OCI-M1 (cell line): ENCODE measurements around the gene TSC1.

Experiments used
- DNase-seq: peaks from one replicate; lab custom pipeline; 2025; lab: John Stamatoyannopoulos, UW

TSC1 gene

DNA sequence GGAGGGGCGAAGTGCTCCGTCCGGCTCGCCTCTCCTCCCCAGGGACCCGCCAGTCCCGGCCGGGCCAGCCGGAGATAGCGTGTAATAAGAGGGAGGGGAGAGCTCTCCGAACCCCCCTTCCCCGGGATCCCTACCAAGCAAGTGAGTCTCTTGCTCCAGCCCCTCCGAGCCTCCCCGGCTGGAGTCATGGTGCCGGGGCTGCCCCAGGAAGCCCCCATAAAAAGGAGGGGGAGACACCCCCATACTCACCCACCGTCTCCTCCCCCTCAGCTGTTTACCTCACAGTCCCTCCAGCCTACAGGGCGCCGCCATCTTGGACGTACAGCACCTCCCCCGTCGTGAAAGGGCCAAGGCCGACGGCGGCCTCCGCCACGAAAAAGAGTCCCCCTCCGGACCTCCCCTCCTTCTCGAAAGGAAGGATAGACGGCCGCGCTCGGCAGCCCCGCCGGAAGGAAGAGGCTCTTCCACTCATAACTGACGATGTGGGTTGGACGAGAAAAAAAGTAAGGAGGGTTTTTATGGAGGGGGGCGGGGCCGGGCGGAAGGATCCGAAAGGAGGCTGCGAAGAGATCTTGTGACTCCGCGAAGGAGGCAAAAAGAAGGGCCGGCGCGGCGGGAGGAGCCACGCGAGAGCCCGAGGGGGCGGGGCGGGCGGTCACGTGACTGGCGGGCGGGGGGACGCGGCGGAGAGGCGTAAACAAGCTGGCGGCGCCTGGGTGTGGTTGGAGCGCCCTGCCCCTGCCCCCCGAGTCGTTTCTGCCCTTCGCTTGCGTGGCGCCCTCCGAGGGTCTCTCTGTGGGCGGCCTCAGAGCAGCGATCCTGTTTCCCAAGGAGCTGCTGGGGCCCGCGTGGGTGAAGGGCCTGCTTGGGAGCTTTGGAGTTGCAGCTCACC lies at the start of gene TSC1:
Gene TSC1 (minus strand): TSS at position 323 of the 892 bp plus-strand sequence. CDS start 15,744 bp downstream, outside the sequence.
- DNase-seq = peak; percentile 95

DNA sequence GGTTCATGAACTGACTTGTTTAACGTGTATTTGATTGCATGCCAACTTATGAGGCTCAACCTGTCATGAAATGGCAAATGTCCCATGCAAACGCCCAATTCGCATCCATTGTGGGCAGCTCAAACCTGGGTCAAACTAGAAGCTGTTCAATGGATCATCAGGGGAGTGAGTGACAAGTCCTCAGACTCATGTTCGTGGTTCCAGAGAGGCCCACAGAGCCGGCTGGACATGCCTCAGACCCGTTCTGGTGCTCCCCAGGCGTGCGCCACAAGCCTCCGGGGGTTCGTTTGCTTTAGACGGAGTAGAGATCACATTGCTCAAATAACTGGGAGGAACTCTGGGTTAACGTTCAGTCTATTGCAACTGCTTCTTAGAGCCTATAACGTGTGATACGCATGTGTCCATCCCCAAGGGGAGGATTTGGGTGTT lies 49.1 kb upstream of the TSC1 start:
- peak; percentile 24 for DNase-seq

DNA sequence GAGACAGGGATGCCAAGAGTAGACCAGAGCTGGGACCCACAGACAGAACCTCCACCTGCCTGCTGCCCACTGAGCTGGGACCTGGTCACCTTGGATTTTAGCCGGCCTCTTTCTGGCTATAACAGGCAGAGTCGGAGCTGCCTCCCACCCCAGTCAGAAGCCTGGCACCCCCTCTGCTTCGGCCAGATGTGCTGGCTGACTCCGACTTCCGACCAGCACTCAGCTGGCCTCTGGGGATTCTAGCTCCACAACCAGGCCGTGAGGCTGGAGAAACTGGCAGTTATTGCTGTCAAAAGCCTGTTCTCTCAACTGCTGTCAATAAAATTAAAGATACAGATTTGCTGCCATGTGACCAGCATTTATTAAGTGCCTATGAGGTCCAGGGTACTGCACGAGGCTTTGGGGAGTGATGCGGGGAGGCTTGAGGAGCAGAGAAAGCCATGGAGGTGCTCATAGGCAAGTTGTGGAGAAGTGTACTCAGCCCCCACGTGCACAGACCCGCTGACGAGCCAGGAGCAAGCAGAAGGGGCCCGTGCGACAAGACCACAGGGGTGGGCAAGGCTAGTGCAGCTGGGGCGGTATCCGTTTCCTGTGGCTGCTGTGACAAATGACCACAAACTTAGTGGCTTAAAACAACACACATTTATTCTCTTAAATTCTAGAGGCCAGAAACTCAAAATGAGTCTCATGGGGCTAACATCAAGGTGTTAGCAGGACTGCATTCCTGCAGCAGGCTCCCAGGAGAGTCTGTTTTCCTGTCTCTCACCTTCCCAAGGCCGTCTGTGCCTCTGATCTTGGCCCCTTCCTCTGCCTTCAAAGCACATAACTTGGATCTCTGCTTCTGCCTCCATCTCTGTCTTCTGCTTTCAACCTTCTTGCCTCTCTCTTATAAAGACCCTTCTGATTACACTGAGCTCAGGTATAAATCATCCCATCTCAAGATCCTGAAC lies 47.2 kb upstream of the TSC1 start:
- no peak for DNase-seq

DNA sequence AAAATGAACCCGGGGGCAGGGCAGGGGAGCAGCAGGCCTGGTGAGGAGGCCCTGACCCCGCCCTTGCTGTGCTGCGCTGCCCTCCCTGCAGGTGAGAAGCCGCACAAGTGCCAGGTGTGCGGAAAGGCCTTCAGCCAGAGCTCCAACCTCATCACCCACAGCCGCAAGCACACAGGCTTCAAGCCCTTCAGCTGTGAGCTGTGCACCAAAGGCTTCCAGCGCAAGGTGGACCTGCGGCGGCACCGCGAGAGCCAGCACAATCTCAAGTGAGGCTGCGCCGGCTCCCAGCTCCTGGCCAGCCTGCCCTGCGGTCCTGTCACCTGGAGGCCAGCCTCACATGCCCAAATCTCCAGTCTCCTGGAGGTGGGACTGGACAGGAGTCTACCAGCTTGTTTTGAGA lies 46.4 kb upstream of the TSC1 start:
- DNase-seq = no peak

DNA sequence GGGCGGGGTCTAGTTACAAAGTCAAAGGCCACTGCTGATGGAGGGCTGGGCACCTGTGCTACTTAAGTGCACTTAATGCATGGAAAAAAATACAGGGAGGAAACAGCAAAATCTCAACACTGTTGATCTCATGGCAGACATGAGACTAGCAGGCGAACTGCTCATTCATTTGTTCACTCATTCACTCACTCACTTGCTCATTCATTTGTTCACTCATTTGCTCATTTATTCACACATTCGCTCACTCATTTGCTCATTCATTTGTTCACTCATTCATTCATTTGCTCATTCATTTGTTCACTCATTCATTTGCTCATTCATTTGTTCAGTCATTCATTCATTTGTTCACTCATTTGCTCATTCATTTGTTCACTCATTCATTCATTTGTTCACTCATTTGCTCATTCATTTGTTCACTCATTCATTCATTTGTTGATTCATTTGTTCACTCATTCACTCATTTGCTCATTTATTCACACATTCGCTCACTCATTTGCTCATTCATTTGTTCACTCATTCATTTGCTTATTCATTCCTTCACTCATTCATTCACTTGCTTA lies 45.7 kb upstream of the TSC1 start:
- DNase-seq = peak; percentile 12

DNA sequence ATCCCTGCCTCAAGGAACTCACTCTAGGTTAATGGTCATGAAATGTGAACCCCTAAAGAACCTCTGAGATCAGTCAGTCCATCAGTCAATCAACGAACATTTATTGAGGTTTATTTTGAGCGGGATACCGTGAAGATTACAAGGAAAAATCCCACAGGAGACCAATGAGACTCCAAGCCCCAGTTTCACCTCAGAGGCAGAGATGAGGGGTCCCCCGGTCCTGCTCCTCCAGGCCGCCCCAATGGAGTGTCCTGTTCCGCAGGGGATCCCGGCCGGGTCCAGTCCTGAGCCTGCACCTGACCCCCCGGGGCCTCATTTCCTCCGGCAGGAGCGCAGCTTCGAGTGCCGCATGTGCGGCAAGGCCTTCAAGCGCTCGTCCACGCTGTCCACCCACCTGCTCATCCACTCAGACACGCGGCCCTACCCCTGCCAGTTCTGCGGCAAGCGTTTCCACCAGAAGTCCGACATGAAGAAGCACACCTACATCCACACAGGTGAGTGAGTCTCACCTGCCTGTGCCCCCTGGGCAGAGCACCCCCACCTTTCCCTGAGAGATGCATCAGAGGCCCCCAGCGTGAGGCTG lies 45.1 kb upstream of the TSC1 start:
- DNase-seq = no peak

DNA sequence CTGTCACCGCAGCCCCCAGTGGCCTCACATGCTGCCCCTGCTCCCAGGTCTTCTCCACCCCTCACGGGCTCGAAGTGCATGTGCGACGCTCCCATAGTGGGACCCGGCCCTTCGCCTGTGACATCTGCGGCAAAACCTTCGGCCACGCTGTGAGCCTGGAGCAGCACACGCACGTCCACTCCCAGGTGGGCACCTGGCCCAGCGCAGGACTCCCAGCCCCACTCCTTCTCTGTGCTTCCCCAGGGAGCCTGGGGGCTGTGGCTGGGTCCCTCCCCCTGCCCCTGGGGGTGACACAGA lies 44.5 kb upstream of the TSC1 start:
- DNase-seq = no peak

DNA sequence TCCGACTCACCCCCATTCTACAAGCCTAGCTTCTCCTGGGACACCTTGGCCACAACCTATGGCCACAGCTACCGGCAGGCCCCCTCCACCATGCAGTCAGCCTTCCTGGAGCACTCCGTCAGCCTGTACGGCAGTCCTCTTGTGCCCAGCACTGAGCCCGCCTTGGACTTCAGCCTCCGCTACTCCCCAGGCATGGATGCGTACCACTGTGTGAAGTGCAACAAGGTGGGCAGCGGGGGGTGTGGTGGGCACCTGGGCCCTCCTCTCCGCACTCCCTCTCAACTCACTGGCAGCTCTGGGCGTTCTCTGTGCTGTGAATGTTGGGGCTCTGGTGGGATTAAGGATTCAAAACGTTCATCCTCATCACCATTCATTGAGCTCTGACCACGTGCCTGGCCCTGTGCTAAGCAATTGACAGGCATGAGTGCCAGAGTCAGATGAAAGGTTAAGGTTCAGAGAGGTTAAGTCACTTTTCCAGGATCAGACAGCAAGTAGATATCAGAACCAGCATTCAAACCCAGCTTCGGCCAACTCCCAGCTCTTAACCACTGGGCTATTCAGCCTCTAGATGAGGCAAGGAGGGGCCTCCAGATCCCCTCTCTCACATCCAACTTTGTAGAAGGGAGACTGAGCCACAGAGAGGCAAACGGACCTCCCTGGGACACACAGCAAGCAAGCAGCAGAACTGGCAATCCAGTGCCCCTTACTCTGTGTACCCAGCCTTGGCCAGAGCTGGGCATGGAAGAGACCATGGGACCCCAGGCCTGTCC lies 44.0 kb upstream of the TSC1 start:
- DNase-seq = no peak

DNA sequence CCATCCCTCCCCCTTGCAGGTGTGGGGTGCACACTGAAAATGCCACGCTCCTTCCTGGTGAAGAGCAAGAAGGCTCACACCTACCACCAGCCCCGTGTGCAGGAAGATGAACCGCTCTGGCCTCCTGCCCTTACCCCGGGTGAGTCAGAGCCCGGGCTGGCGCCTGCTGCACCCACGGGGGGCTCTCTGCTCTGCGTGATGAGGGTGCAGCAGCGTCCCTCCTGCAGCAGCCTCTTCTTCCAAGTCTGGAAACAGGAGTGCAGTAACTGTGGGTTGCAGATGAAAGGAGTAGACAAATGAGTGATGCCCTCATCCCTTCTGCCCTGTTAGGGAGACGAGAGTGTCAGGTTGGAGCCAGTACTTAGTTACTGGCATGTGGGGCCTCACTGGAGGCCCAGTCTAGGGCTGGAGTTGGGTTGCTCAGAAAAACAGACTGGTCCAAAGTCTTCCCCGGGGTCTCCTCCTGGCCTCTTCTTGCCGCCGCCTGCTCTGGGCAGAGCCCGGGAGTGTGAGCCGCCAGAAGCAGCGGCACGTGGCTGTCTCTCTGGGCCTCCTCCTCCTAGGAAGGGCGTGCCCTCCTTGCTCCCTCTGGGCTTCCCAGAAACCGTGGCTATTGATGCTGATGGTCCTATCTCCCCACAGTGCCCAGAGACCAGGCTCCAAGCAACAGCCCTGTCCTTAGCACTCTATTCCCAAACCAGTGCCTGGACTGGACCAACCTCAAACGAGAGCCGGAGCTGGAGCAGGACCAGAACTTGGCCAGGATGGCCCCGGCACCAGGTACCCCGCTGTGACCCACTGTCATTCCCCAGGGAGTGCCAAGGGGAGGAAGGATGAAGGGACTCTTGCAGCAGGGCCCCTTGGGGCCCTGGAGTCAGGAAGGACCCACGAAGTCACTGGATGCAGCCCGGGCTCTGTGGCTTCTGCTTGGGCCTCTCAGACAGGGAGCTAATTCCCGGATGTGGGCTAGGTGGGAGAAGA lies 42.5 kb upstream of the TSC1 start:
- DNase-seq = no peak

DNA sequence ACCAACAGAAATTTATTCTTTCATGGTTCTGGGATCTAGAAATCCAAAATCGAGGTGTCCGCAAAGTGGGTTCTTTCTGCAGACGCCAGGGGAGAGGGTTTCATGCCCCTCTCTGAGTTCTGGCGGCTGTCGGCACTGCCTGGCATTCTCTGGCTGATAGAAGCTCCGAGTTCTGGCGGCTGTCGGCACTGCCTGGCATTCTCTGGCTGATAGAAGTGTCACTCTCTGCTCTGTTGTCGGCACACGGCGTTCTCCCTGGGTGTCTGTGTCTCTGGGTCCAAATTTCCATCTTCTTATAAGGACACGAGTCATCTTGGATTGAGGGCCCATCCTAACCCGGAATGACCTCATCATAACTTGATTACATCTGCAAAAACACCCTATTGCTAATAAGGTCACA lies 41.7 kb upstream of the TSC1 start:
- no peak for DNase-seq

DNA sequence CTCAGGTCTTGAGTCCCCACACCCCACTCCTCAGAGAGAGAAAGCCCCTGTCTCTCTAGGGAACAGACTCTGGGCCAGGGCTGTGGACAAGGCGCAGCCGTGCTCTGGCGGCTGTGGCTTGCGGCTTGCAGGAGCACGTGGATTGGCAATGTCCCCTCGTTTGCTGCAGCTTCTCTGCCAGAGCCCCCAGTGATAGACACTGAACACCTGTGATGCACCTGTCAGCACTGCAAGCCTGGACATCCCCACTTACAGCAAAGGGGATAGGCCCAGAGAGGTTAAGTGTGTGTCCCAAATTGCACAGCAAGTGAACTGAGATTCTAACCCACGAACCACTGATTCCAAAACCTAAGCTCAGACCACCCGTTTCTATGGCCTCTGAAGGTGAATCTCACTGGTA lies 41.1 kb upstream of the TSC1 start:
- DNase-seq = no peak

DNA sequence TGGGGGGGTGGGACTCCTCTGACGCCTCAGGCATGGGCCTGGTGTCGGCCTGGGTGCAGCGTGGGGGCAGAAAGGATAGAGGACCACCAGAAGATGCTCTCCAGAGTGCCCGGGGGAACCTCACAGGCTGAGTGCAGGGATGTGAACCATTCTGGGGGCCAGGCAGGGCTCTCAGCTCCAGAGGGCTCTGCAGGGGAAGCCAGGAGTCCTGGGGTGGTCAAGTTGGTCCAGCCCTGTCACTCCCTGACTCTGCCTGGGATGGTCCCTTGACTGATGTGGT lies 40.6 kb upstream of the TSC1 start:
- DNase-seq = no peak

DNA sequence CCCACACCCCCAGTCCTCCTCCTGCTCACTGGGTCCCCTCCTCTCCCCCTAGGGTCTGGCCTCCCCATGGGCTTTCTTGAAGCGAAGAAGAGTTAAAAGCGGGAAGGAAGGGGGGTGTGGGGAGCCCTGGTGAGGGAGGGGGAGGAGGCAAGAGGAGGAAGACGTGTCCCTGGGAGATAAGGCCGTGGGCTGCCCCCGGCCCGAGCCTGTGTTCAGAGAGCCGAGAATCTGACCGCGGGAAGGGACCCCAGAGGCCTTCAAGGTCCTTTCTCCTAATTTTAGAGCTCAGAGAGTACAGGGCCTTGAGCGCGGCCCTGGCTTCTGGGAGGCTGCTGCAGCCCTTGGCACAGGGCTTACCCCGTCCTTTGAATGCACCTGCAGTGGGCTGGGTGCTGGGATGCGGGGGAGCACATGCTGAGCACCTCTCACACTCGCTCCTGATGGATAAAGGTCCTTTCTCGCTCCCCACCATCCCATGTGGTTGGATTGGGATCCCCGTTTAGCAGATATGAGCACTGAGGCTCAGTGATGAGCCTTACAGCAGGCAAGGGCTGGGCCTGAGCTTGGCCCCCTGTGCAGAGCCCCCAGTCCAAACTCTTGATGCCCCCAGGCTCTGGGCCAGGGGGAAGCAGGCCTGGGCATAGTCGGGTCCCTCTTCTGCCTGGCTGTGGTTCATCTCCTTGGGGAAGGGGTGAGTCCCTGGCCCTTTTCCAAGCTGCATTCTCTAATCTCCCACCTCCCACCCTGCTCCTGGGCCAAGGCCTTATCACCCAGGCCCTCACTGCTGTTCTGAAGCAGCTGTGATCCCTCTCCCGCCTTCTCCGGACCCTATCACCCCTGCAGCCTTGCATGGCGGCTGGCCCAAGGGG lies 40.0 kb upstream of the TSC1 start:
- DNase-seq = peak; percentile 91

DNA sequence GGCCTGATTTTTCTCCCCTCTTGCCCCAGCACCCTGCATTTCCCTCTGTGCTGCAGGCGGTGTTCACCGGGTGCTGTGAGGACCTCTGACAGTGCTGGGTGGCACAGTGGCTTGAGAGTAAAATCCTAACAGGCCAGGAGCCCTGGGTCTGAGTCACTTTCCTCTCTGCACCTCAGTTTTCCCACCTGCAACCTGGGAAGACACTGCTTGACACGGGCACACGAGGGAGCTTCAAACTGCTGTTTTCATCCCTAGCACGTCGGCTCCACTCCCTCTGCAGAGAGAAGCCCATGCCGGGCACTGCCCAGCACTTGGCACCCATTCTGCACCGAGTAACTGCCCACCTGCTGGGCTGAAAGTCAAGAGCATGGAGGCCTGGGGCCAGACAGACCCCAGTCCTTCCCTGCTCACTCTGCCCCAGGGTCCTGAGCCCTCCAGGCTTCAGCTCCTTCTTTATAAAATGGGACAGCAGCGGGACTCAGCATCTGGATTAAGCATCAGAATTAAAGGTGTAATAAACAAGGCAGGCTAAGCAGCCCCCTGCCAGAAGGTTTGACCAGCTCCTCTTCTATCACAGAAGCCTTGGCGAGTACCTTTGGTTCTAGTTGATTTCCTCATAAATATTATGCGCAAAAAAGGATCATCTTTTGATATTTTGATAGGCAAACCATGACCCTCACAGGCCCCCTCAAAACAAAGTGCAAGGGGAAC lies 39.2 kb upstream of the TSC1 start:
- peak; percentile 53 for DNase-seq

DNA sequence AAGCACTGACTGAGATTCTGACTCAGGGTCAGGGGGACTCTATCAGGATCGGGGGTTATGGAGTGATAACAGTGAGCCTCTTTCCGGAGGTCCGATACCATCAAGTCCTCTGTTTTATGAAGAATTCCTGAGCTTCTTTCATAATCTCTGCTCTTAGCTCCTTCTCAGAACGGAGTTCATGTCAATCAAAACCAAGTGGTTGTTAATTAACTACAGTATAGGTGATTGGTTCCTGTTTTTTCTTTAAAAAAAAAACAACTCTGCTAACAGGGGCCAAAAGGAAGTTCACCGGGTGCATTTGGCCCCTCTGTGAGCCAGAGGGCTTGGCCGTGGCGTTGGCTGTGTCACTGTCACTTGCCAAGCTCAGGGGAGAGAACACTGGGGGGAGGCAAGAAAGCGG lies 38.0 kb upstream of the TSC1 start:
- peak; percentile 75 for DNase-seq

DNA sequence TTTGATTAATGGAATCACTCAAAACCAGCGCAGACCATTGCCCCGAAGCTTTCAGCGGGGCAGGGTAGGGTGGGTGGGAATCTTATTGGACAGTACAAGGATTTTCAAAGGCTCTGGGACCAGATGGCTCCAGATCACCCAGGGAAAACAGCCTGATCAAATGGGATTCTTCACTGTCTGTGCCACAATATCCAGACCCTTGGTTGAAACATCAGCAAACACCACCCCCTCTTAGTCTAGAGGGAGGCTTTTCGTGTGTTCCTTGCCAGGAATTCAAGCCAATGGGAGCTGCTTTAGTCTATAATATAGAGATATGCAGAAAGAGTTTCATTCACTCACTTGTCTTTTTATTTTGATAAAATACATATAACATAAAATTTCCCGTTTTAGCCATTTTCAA lies 35.7 kb upstream of the TSC1 start:
- peak; percentile 58 for DNase-seq

DNA sequence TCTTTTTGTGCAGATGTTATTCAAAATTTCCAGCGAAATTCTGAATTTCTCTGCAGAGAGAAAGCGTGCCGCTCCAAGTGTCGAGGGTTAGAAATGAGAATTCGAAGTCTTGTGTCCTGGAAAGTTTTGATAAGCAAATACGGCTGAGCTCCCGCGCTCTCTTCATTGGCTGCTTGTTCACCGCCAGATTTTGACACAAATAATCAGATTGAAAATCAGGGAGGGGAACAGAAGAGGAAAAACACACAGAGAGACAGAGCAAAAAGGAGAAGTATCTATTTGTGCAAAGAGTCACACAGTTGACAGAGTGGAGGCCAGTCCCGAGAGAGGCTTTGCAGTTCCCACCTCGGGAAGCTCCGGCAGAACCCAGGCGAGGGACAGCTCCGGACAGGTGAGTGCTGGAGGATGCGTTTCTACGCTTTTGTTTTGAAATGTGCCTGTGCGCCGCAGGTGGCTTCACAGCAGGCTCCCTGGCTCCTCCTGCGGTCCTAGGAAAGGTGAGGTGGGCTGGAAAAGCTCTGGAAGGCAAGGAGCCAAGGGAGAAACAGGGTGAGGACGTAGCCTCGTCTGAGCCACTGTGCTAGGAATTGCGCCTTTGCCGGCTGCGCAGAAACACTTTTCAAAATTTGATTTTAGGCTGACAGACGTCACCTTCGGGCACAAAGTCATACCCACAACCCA lies 34.2 kb upstream of the TSC1 start, which contains the start of gene GFI1B:
Gene GFI1B (plus strand): TSS at position 244 of the 681 bp plus-strand sequence. CDS start 7,985 bp downstream, outside the sequence.
- peak; percentile 96 for DNase-seq

DNA sequence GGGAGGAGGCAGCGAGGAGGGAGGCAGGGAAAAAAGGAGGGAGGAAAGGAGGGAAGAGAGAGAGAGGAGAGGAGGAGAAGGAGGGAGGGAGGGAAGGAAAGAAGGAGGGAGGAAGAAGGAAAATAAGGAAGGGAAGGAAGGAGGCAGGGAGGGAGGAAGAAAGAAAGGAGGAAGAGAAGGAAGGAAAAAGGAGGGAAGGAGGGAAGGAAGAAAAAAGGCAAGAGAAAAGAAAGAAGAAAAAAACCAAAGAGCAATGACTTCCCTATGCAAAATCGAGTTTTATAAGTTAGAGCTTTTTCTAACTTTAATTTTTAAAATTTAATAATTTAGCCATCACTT lies 33.7 kb upstream of the TSC1 start:
- no peak for DNase-seq
